GM21619 (cell line): ENCODE data around the gene GADD45GIP1.

Experiments
- ATAC-seq: cut with Tn5 transposase; IDR thresholded peaks from one replicate; pipeline ENCODE4 v1.9.1; 2021; ENCODE audit not compliant: unreplicated experiment

GADD45GIP1 gene

GRCh38 chr19:12913851-12914690, 43.0 kb downstream of the GADD45GIP1 start:
- no peak for ATAC-seq

GRCh38 chr19:12913011-12913561, 43.9 kb downstream of the GADD45GIP1 start:
- ATAC-seq, result no peak

- no peak for ATAC-seq
These were observed 44.5 kb downstream of the GADD45GIP1 start for GRCh38 chr19:12912571-12912970.

GRCh38 chr19:12907166-12907565, 49.9 kb downstream of the GADD45GIP1 start:
- no peak for ATAC-seq
